H9 (cell line): Measurements from ENCODE around the gene ARHGEF17. TPM values are rescaled to one million over a fixed set of nuclear protein-coding genes. Genes with fewer than 3 reads are reported as not detected.

ENCODE experiments used
- DNase-seq: peaks from one replicate; pipeline ENCODE4 v3.0.0-alpha.2; 2017
- H2AFZ ChIP-seq: one replicate; pipeline ENCODE4 v1.6.1; 2013; ENCODE audit warnings: mild to moderate bottlenecking, low read length, control low read depth, moderate library complexity
- H2AK5ac ChIP-seq: 2 replicates; pipeline ENCODE4 v1.6.1; 2013; ENCODE audit warnings: low read length, control low read depth, mixed read lengths; ENCODE audit not compliant: insufficient read length
- H2BK120ac ChIP-seq: one replicate; pipeline ENCODE4 v1.6.1; 2013; ENCODE audit warnings: low read depth, mild to moderate bottlenecking, low read length, control low read depth, inconsistent platforms; ENCODE audit not compliant: poor library complexity, severe bottlenecking
- H2BK12ac ChIP-seq: 2 replicates; pipeline ENCODE4 v1.6.1; 2013; ENCODE audit warnings: low read length, control low read depth, mixed read lengths, low read depth; ENCODE audit not compliant: insufficient read length
- H2BK15ac ChIP-seq: 2 replicates; pipeline ENCODE4 v1.6.1; 2013; ENCODE audit warnings: low read depth, low read length, control low read depth
- H2BK20ac ChIP-seq: one replicate; pipeline ENCODE4 v1.6.1; 2013; ENCODE audit warnings: low read depth, mild to moderate bottlenecking, low read length, control low read depth, inconsistent platforms; ENCODE audit not compliant: poor library complexity, severe bottlenecking
- H2BK5ac ChIP-seq: 2 replicates; pipeline ENCODE4 v1.6.1; 2013; ENCODE audit warnings: low read length, control low read depth, mixed read lengths; ENCODE audit not compliant: insufficient read length
- H3K14ac ChIP-seq: 2 replicates; pipeline ENCODE4 v1.6.1; 2013; ENCODE audit warnings: low read length, control low read depth; ENCODE audit not compliant: insufficient read depth
- H3K18ac ChIP-seq: 2 replicates; pipeline ENCODE4 v1.6.1; 2013; ENCODE audit warnings: low read depth, mild to moderate bottlenecking, mixed read lengths, low read length, control low read depth; ENCODE audit not compliant: insufficient read length
- H3K23ac ChIP-seq: 2 replicates; pipeline ENCODE4 v1.6.1; 2013; ENCODE audit warnings: low read length, control low read depth, mixed read lengths, low read depth; ENCODE audit not compliant: insufficient read length
- H3K23me2 ChIP-seq: 2 replicates; pipeline ENCODE4 v1.6.1; 2013; ENCODE audit warnings: low read depth, mild to moderate bottlenecking, mixed read lengths, low read length, control low read depth; ENCODE audit not compliant: insufficient read length, poor library complexity, severe bottlenecking
- H3K27ac ChIP-seq: 2 replicates; pipeline ENCODE4 v1.5.1; 2013; ENCODE audit warnings: low read length, control low read depth, mixed read lengths, low read depth; ENCODE audit not compliant: insufficient read length
- H3K27me3 ChIP-seq: 2 replicates; pipeline ENCODE4 v1.6.1; 2013; ENCODE audit warnings: low read length, control low read depth, inconsistent platforms; ENCODE audit not compliant: insufficient read depth
- H3K4ac ChIP-seq: 2 replicates; pipeline ENCODE4 v1.6.1; 2013; ENCODE audit warnings: low read depth, mild to moderate bottlenecking, control low read depth, inconsistent platforms, low read length, moderate library complexity
- H3K4me1 ChIP-seq: 2 replicates; pipeline ENCODE4 v1.6.1; 2013; ENCODE audit warnings: low read length, control low read depth, inconsistent platforms; ENCODE audit not compliant: insufficient read depth
- H3K4me2 ChIP-seq: 2 replicates; pipeline ENCODE4 v1.6.1; 2013; ENCODE audit warnings: low read length, control low read depth, mixed read lengths; ENCODE audit not compliant: insufficient read length, insufficient read depth
- H3K56ac ChIP-seq: 2 replicates; pipeline ENCODE4 v1.6.1; 2013; ENCODE audit warnings: low read depth, mild to moderate bottlenecking, mixed read lengths, low read length, control low read depth; ENCODE audit not compliant: insufficient read length
- H3K79me1 ChIP-seq: 2 replicates; pipeline ENCODE4 v1.6.1; 2013; ENCODE audit warnings: low read depth, mild to moderate bottlenecking, moderate library complexity, low read length, control low read depth, inconsistent platforms; ENCODE audit not compliant: insufficient read depth, poor library complexity, severe bottlenecking
- H3K79me2 ChIP-seq: 2 replicates; pipeline ENCODE4 v1.6.1; 2013; ENCODE audit warnings: low read length, control low read depth, inconsistent platforms; ENCODE audit not compliant: insufficient read depth
- H3K9ac ChIP-seq: 2 replicates; pipeline ENCODE4 v1.6.1; 2013; ENCODE audit warnings: low read length, control low read depth, mixed read lengths; ENCODE audit not compliant: insufficient read length; ENCODE audit errors: extremely low read depth
- H3K9me3 ChIP-seq: one replicate; pipeline ENCODE4 v1.6.1; 2013; ENCODE audit warnings: low read depth, low read length, inconsistent platforms; ENCODE audit not compliant: control insufficient read depth
- H3T11ph ChIP-seq: one replicate; pipeline ENCODE4 v1.6.1; 2013; ENCODE audit warnings: mild to moderate bottlenecking, low read length, control low read depth, inconsistent platforms
- H4K20me1 ChIP-seq: one replicate; pipeline ENCODE4 v1.6.1; 2013; ENCODE audit not compliant: control insufficient read depth, insufficient read length, insufficient read depth
- H4K5ac ChIP-seq: 2 replicates; pipeline ENCODE4 v1.6.1; 2013; ENCODE audit warnings: low read depth, mild to moderate bottlenecking, mixed read lengths, low read length, control low read depth; ENCODE audit not compliant: insufficient read length
- H4K8ac ChIP-seq: replicated peaks from 2 replicates; pipeline ENCODE4 v1.6.1; 2013; ENCODE audit warnings: low read length, control low read depth, mixed read lengths, low read depth; ENCODE audit not compliant: insufficient read length
- H4K91ac ChIP-seq: 2 replicates; pipeline ENCODE4 v1.6.1; 2013; ENCODE audit warnings: low read depth, mild to moderate bottlenecking, moderate library complexity, mixed read lengths, low read length, control low read depth; ENCODE audit not compliant: insufficient read length
- H3K27ac Mint-ChIP-seq, 3 experiments: 2 replicates in 2 of 3; 3 replicates in 1 of 3; pipeline ENCODE4 v1.8.0; 2020 to 2021; ENCODE audit warnings: mixed read lengths in 3 of 3, mild to moderate bottlenecking in 1 of 3, moderate library complexity in 1 of 3
- H3K27me3 Mint-ChIP-seq: 2 replicates; pipeline ENCODE4 v1.8.0; 2021; ENCODE audit warnings: low read depth, mild to moderate bottlenecking, moderate library complexity, mixed read lengths
- H3K36me3 Mint-ChIP-seq, 3 experiments: 2 replicates in 2 of 3; 3 replicates in 1 of 3; pipeline ENCODE4 v1.8.0; 2020 to 2021; ENCODE audit warnings: low read depth in 3 of 3, mixed read lengths in 3 of 3; ENCODE audit not compliant: insufficient read depth in 1 of 3
- H3K4me1 Mint-ChIP-seq, 2 experiments: 2 replicates each; pipeline ENCODE4 v1.8.0; 2020; ENCODE audit warnings: mixed read lengths in 2 of 2
- H3K4me3 Mint-ChIP-seq, 2 experiments: 2 replicates in 1 of 2; 3 replicates in 1 of 2; pipeline ENCODE4 v1.8.0; 2020 to 2021; ENCODE audit warnings: mild to moderate bottlenecking in 2 of 2, mixed read lengths in 2 of 2, moderate library complexity in 1 of 2
- H3K9me3 Mint-ChIP-seq, 2 experiments: 2 replicates in 1 of 2; 3 replicates in 1 of 2; pipeline ENCODE4 v1.8.0; 2020; ENCODE audit warnings: mild to moderate bottlenecking in 2 of 2, mixed read lengths in 2 of 2, moderate library complexity in 1 of 2
- CTCF ChIP-seq: fragments of 200-600 bp; sonication (generic); conservative IDR thresholded peaks from 3 replicates; pipeline ENCODE4 v1.8.0; 2021; ENCODE audit warnings: antibody characterized with exemption, mild to moderate bottlenecking
- WGBS: extraction: QIAGEN DNeasy Blood & Tissue Kit; methylation state at CpG from one replicate; pipeline ENCODE4 v1.1.7; 2013; ENCODE audit warnings: missing lambda C conversion rate, low lambda C conversion rate, mixed read lengths; ENCODE audit not compliant: insufficient read length; ENCODE audit errors: extremely low coverage; 5-methylcytosine and 5-hydroxymethylcytosine counted together
- total RNA-seq: library from RNA; stranded (reverse); gene quantifications from 2 replicates; pipeline ENCODE4 v1.2.1, GENCODE V29; 2021

The ARHGEF17 gene
- total RNA-seq, 1 experiment from 2014 or later: 7.4 TPM

- no peak for DNase-seq
- no peak overlapping the region for H3K4me2 ChIP-seq
- H3K27me3 ChIP-seq: no peaks in the 10 kb centered on the region; the same call in 1 of the 2 replicates
- no peaks in the 10 kb centered on the region for H3K79me1 ChIP-seq
- no peak overlapping the region for H2BK120ac ChIP-seq
- H4K91ac ChIP-seq: no peak overlapping the region
- no peak overlapping the region for H2BK15ac ChIP-seq
- Mint-ChIP-seq H3K4me1 (peaks cover 14 to 23% of the 10 kb centered on the region in 2 experiments), H3K4me3 (no peak overlapping the region), H3K27me3 (peaks cover 43% of the 10 kb centered on the region), H3K9me3 (no peaks in the 10 kb centered on the region), H3K36me3 (no peaks in the 10 kb centered on the region), H3K27ac (no peak overlapping the region)
- H3K79me2 ChIP-seq: no peaks in the 10 kb centered on the region
- no peak overlapping the region for H2BK5ac ChIP-seq
- no CpG with 5 or more reads among the region's 3 CpGs for WGBS
- no peak overlapping the region for H3K4ac ChIP-seq
- TF ChIP-seq CTCF: no peak
- peaks cover 2% of the 10 kb centered on the region; the same call in 1 of the 2 replicates for H3K4me1 ChIP-seq
- no peak overlapping the region for H2BK12ac ChIP-seq
- no peak overlapping the region for H3K9ac ChIP-seq
- H2AK5ac ChIP-seq: no peak overlapping the region
- no peaks in the 10 kb centered on the region for H4K20me1 ChIP-seq
- H3K56ac ChIP-seq: no peak overlapping the region
- no peak overlapping the region for H3K23ac ChIP-seq
- H3K23me2 ChIP-seq: no peaks in the 10 kb centered on the region
- no peak overlapping the region for H4K5ac ChIP-seq
- no peak overlapping the region for H3K18ac ChIP-seq
- H4K8ac ChIP-seq: no peak overlapping the region
- no peak overlapping the region for H2AFZ ChIP-seq
- no peak overlapping the region for H2BK20ac ChIP-seq
- no peak overlapping the region for H3K14ac ChIP-seq
- H3T11ph ChIP-seq: no peak overlapping the region
- no peak overlapping the region for H3K27ac ChIP-seq
- H3K9me3 ChIP-seq: no peaks in the 10 kb centered on the region
These were observed 10.4 kb upstream of the ARHGEF17 start for GRCh38 chr11:73297702-73298101.
